Stimulated activated CD4-positive, alpha-beta T cell treated with anti-CD3 and anti-CD28 coated beads, Interleukin-2, amount 100 ng/mL, for 4 hours (primary cell): ENCODE data around the gene MYMK.

Source experiments
- DNase-seq: peaks from one replicate; pipeline ENCODE4 v3.0.0-alpha.2; 2020; ENCODE audit warnings: low read depth

Gene MYMK

GRCh38 chr9:133518706-133519449 lies 5.9 kb downstream of the MYMK start:
- DNase-seq = no peak

GRCh38 chr9:133518200-133518599 lies 6.6 kb downstream of the MYMK start:
- no peak for DNase-seq

GRCh38 chr9:133517711-133518110 lies 7.0 kb downstream of the MYMK start:
- DNase-seq = no peak

- no peak for DNase-seq
Observed at GRCh38 chr9:133516961-133517350, 7.8 kb downstream of the MYMK start.

- no peak for DNase-seq
Observed at GRCh38 chr9:133516256-133516960, 8.4 kb downstream of the MYMK start.

- DNase-seq = no peak
Observed at GRCh38 chr9:133515615-133516255, 9.0 kb downstream of the MYMK start.

GRCh38 chr9:133515240-133515610 lies 9.5 kb downstream of the MYMK start:
- DNase-seq = no peak

- no peak for DNase-seq
Observed at GRCh38 chr9:133514460-133515239, 10.1 kb downstream of the MYMK start.

- DNase-seq = no peak
Observed at GRCh38 chr9:133513214-133514100, 11.3 kb downstream of the MYMK start.

GRCh38 chr9:133512253-133513213 lies 12.2 kb downstream of the MYMK start:
- DNase-seq = no peak

GRCh38 chr9:133511607-133512006 lies 13.2 kb downstream of the MYMK start:
- no peak for DNase-seq

GRCh38 chr9:133510926-133511505 lies 13.7 kb downstream of the MYMK start:
- DNase-seq = no peak

GRCh38 chr9:133509179-133510083 lies 15.3 kb downstream of the MYMK start:
- DNase-seq = no peak

- DNase-seq = no peak
Observed at GRCh38 chr9:133508046-133508445, 16.7 kb downstream of the MYMK start.

GRCh38 chr9:133507246-133507965 lies 17.4 kb downstream of the MYMK start:
- no peak for DNase-seq

- no peak for DNase-seq
Observed at GRCh38 chr9:133506653-133507038, 18.1 kb downstream of the MYMK start.

- no peak for DNase-seq
Observed at GRCh38 chr9:133505901-133506652, 18.7 kb downstream of the MYMK start.
